ENCODE measurements around the gene PLBD1. TPM values are rescaled to one million over a fixed set of nuclear protein-coding genes. Genes with fewer than 3 reads are reported as not detected.

The PLBD1 gene
- polyA plus RNA-seq, 4 donors = 39.4 to 47.7 (median 43.2) TPM

- peak; percentile 42 to 80 (median 63) for DNase-seq (ENCODE audit: low read depth in 4 of 4, low spot score in 3 of 4)
Observed at GRCh38 chr12:14514154-14514842, 53.4 kb downstream of the PLBD1 start.

- DNase-seq (ENCODE audit: low read depth in 4 of 4, low spot score in 3 of 4) = no peak
Observed at GRCh38 chr12:14510574-14510973, 57.1 kb downstream of the PLBD1 start.

DNA sequence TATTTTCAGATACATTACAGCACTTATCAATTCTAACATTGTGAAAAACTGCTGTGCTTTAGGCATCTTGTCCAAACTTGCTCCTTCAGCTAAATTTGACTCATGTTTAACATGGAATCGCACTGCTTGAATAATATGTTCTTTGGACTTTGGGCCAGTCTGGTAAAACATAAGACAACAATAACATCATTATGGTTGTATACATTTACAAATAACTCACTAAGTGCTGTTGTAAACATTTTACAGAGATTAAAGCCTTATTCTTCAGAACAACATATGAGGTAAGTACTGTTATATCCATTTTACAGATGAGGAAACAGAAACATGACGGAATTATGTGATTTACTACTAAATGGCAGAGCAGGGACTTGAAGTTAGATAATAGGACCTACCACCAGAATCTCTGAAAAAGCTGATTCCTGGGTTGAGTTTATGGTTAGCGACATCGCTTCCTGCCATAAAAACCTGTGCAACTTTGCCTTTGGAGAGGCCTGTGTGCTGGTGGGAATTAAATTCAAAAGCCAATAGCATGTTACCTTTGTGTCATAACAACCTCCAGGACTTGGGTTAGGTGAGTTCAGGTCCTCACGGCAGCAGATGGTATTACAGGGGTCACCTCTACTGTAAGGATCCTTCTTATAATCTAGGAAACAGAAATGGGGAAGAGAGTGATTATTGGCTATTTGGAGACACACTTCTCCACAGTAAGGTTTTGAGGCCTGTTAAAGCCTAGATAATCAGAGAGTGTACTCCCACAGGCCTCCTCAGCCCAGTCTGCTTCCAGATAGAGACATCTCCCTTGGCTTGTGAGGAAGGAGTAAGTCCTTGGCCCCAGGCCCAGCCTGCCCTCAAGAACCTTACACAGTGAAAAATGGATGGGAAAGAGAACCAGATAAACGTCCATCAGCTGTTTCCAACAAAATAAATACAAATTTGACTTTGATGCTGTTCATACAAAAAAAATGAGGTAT is 61.8 kb downstream of the PLBD1 start:
- no peak for DNase-seq (ENCODE audit: low read depth in 4 of 4, low spot score in 3 of 4)

DNA sequence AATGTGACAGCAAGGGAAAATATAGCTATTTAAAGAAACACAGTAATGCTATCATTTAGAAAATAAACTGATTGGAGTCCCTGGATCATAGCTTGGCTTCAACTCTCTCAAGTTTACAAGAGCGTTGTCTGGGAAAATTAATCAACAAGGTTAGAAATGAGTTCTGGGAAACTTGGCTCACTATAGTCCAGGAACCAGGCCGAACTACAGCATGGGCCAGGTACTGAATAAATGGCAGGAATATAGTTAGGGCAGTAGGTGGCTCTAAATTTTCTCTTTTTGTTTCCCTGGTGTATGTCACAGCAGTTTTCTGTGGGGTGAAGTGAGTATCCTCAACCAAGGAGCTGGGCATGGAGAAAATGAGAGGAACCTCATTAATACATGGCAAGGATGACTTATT is 72.4 kb downstream of the PLBD1 start:
- no peak for DNase-seq (ENCODE audit: low read depth in 4 of 4, low spot score in 3 of 4)

DNA sequence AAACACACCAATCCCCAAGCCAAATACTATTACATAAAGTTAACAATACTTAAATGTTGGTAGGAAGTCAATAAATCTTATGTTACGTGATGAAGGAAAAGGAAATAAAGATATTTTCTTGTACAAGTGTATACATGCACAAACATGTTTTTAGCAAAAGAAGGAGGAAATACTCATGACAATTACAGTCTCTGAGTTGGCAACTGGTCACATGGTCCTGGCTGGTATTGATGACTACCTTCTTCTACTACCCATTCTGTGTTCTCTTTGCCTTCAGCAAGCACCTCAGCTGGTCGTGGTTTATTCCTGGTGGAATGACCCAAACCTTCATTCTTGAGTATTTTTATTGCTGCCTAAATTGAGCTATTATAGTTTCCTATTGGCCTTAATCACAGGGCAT is 84.8 kb downstream of the PLBD1 start:
- DNase-seq (ENCODE audit: low read depth in 4 of 4, low spot score in 3 of 4) = no peak

- no peak for DNase-seq (ENCODE audit: low read depth in 4 of 4, low spot score in 3 of 4)
Observed at GRCh38 chr12:14482361-14482760, 85.3 kb downstream of the PLBD1 start.

GRCh38 chr12:14481201-14481600 is 86.5 kb downstream of the PLBD1 start:
- DNase-seq (ENCODE audit: low read depth in 4 of 4, low spot score in 3 of 4) = no peak

- no peak for DNase-seq (ENCODE audit: low read depth in 4 of 4, low spot score in 3 of 4)
Observed at GRCh38 chr12:14479004-14479403, 88.7 kb downstream of the PLBD1 start.

DNA sequence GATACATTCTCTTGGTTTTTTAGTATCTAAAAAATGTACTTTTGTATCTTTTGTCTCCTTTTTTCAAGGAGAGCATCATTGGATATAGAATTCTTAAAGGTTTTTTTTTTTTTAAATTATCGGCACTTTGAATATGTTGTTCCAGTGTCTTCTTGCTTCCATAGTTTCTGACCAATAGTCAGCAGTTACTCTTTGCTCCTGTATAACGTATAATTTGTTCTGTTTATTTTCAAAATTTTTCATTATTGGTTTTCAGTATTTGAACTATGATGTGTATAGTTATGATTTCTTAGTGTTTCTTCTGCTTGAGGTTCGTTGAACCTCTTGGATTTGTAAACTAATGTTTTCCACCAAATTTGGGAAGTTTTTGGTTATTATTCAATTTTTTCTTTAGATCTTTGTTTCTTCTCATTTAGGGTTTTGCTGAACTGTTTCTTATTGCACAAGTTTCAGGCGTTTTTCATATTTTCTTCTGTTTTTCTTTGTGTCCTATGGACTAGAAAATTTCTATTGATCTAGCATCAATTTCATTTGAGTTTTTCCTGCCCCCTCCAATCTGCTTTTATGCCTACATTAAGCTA is 93.9 kb downstream of the PLBD1 start:
- DNase-seq (ENCODE audit: low read depth in 4 of 4, low spot score in 3 of 4) = no peak

DNA sequence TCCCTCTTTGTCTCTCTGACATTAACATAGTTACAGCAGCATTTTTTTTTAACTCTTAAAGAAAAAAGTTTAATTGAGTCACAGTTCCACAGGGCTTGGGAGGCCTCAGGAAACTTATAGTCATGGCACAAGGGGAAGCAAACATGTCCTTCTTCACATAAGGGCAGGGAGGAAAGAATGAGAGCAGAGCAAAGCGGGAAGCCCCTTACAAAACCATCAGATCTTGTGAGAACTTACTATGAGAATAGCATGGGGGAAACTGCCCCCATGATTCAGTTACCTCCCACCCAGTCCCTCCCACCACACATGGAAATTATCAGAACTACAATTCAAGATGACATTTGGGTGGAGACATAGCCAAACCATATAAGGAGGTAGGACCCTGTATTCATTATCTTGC is 96.2 kb downstream of the PLBD1 start:
- DNase-seq (ENCODE audit: low read depth in 4 of 4, low spot score in 3 of 4) = no peak

DNA sequence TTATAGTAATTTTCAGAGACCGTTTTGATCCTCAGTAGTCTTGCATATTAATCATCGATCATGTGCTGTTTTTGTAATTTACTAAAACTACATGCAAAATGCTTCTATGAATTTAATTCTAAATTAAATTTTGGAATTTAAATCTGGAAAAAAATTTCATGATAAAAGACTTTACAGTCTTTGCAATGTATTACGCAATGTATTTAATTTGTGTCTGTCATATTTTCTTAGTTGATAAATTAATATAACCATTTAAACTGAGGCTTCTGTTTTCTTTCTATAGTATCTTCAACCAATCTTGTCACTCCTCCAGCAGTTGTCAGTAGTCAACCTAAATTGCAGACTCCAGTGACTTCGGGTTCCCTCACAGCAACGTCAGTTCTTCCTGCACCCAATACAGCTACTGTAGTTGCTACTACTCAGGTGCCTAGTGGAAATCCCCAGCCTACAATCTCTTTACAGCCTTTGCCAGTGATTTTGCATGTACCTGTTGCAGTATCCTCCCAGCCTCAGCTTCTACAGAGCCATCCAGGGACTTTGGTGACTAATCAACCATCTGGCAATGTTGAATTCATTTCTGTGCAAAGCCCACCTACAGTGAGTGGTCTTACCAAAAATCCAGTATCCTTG is 107.4 kb downstream of the PLBD1 start:
- no peak for DNase-seq (ENCODE audit: low read depth in 4 of 4, low spot score in 3 of 4)

GRCh38 chr12:14454098-14454907 is 113.4 kb downstream of the PLBD1 start:
- DNase-seq (ENCODE audit: low read depth in 4 of 4, low spot score in 3 of 4) = no peak

Other genes starting within 250 kb of the PLBD1 start
- 10 to 100 TPM; 47.8 to 65.8 (median 62.6) TPM for gene ATF7IP, start 202.2 kb downstream of the PLBD1 start, polyA plus RNA-seq (ENCODE audit: insufficient read length in 4 of 4)
- under 1 TPM; 0.38 to 0.89 (median 0.56) TPM for gene GUCY2C, start 128.7 kb upstream of the PLBD1 start, polyA plus RNA-seq (ENCODE audit: insufficient read length in 4 of 4)
- gene WBP11, start 235.6 kb upstream of the PLBD1 start, polyA plus RNA-seq (ENCODE audit: insufficient read length in 4 of 4) = 100 to 1,000 TPM in 3 of 4 donors, 10 to 100 TPM in 1; 93.4 to 113 (median 112) TPM
- gene C12orf60, start 235.8 kb upstream of the PLBD1 start, polyA plus RNA-seq (ENCODE audit: insufficient read length in 4 of 4) = 1 to 10 TPM; 4.7 to 6.8 (median 4.9) TPM
- gene SMCO3, start 246.3 kb upstream of the PLBD1 start, polyA plus RNA-seq (ENCODE audit: insufficient read length in 4 of 4) = 1 to 10 TPM; 3.0 to 3.6 (median 3.3) TPM